Measurements from ENCODE around the gene SNRPD1.
"Not testable (repeated sequence)": the region's sequence is repeated elsewhere in the genome, so short reads cannot be mapped to it uniquely, and the experiment has no call there.

SNRPD1 gene

DNA sequence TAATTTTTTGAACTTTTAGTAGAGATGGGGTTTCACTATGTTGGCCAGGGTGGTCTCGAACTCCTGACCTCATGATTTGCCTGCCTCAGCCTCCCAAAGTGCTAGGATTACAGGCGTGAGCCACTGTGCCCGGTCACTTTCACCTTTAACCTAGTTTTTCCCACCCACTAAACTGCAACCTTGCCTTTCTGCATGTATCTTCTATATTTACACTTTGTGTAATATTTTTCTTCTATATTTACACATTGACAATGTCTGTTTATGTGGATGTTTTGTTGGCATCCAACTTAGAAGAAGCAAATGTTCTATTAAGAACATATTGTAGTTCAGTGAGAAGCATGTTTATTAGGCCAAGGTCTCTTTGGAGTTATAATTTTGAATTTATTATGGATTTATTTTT is 26.7 kb downstream of the SNRPD1 start:
- no peak for DNase-seq

DNA sequence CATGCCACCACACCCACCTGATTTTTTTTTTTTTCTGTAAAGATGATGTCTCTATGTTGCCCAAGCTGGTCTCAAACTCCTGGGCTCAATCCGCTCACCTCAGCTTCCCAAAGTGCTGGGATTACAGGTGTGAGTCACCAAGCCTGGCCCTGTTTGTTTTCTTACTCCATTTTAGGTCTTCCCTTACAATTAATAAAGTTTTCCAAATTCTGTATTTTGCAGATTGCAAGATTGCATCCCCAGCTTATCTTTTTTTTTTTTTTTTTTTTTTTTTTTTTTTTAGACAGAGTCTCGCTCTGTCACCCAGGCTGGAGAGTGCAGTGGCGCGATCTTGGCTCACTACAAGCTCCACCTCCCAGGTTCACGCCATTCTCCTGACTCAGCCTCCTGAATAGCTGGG is 28.3 kb downstream of the SNRPD1 start:
- DNase-seq: not testable (repeated sequence)

DNA sequence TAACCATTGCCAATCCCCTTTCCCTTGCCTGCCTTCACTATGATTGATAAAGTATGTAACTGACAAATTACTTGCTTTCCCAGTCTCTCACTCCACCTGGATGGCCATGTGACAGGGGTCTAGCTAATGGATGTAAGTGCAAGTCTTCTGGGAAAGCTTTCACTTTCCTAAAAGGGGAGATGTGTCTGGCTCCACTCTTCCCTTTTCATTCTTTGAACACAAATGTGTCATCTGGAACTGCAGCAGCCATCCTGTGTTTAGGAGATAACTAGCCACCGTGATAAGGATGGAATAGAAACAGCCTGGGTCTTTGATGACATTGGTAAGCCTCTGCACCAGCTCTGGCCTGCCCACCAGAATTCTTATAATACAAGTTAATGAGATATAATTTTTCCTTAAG is 38.2 kb downstream of the SNRPD1 start:
- no peak for DNase-seq

DNA sequence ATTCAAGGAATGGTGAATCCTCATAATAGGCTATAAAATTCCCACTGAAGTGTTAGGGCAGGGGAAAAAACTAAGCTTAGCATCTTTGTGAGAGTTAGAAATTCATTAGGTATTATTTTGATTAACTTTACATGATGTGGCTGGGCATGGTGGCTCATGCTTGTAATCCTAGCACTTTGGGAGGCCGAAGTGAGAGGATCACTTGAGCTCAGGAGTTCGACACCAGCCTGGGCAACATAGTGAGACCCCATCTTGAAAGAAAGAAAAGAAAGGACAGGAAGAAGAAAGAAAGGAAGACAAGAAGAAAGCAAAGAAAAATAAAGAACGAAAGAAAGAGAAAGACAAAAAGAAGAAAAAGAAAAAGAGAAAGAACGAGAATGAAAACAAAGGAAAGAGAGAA is 40.0 kb downstream of the SNRPD1 start:
- DNase-seq: no peak

DNA sequence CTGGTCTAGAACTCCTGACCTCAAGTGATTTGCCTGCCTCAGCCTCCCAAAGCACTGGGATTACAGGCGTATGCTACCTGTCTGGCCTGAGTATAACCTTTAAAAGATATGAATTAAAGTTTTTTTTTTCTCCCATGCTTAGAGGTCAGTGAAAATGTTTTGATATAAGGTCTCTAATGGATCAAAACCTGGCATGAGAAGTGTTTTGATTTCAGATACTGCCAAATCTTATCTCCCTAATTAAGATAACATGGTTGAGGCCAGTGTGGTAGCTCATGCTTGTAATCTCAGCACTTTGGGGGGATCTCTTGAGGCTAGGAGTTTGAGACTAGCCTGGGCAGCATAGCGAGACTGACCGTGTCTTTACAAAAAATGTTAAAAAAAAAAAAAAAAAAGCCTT is 41.2 kb downstream of the SNRPD1 start:
- no peak for DNase-seq

DNA sequence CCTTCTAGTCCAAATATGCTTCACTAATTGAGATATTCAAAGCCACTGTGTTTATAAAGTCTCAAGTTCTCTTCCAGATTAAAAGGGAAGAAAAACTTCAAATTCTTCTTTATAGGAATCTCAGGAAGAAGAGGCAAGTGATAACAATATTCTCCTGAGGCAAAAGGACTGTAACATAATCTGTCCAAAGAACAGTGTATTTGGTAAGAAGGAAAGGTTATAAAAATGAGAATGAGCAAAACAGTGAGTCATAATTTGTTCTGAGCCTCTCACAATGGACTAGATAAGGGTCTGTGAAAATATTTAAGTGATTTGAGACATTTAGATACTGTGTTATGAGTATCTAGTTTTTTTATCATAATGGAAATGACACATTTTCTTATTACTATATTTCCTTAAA is 44.3 kb downstream of the SNRPD1 start:
- DNase-seq: no peak

DNA sequence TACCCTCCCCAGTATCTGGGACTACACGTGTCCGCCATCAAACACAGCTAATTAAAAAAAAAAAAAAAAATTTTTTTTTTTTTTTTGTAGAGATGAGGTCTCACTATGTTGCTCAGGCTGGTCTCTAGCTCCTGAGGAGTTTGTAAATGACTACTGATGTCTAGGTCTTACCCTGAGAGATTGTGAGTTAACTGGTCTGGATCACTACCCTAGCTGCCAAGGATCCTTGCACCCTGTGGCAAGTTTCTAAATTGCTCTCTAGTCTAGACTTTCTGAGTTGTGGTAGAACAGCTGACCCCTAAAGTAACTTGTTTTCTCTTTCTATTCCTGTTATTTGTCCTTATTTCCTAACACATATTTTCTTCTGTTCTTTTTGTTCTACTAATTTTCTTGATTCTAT is 48.0 kb downstream of the SNRPD1 start:
- DNase-seq: no peak

DNA sequence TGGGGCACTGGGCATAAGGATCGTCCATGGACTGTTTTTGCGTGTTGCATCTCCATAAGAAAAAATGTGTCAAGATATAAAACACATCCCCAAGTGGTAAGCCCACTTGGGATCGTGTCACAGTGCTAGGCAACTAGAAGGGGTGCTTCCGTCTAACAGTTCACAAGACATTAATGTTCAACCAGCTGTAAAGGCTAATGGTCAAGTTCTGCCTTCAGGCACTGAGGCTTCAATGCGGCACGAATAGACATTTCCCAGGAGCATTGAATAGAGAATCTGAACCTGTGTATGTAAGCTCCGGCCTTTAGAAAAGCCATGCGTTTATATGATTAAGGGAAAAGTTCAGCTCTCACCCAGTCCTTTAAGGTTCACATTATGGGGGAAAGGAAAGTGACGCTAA is 50.5 kb downstream of the SNRPD1 start:
- no peak for DNase-seq

DNA sequence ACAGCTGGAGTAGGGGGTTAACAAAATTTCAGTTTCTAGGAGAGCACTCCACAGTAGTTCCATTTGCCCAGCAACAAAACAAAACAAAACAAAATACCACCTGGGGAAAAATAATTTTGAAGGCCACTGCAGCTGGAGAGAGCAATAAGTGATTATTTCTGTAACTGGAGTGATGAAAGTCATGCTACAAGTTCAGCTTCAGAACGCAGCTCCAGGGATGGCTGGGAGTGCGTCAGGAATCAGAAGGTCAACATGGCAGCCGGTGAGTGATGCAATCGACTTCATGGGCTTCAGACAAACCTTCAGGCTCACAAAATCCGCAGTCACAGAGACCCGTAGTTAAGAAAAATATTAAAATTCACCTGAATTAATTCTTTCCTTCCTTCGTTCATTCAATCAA is 51.5 kb downstream of the SNRPD1 start:
- DNase-seq: no peak

DNA sequence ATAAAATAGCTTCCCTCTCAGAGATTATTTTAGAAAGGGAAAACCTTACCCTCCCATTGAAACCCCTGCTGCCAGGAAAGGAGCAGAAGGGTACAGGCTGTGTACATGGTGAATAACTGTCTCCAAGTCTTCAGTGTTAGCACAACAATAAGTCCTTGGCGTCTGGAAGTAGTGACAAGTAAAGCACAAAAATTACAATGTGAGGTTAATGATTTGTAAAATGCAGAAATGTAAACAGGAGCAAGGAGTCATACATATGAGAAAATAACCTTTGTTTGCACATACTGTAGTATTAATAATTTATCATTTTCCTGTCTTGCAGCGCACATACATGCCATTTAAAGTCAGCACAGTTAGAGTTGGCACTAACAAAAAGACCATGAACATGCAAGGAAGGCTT is 52.0 kb downstream of the SNRPD1 start:
- DNase-seq: no peak

DNA sequence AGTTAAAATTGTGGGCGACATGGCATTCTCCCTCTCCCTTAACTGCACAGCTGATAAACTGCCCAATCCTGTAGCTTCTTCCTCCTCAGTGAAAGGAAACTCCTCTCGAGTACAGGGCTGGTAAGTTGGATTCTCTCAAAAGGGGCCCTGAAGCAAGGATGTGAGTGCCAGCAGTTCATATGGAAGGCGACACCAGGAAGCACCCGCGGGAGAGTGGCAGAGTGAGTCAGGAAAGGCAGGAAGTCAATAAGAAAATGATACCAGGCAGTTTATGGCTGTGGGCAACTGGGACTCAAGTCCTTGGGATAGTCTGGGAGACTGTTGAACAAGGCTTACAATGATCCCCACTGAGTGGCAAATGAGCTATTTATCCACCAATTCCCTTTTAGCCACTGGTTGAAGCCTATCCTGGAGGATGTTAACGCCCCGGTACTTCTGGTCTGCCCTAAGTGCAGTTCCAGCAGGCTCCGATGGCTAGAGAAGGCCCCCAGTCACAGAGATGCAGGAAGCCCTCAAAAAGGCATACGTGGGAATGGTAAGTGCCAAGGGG is 57.7 kb downstream of the SNRPD1 start:
- no peak for DNase-seq

DNA sequence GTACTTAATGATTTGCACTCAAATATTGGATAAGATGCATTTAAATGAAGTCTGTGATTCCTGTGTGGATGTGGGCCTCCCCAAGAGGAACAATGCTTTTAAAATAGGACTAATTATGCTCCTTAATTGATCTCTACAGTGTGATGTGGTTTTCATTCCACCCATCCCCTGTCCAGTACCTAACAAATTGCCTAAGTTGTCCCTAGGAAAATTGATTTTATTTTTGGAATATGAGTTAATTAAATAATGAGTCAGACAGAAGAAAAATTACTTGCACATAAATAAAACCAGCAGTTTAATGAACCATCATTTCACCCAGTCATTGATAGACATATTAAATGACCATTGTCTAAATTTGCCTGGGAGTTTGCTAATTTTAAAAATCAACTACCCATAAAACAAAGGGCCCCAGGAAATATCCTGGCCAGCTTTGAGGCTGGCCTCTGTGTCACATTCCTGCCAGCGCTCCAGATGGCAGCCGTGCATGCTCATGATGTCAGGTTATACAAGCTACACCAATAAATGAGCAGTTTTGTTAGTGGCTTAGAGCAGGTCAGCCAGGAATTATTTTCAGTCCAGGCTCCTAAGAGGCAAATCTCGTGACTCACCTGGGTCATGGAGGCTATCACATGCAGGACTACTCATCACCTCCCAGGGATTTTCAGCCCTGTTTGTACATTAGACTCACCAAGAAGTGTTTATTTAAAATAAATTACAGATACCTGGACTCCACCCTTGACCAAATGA is 60.6 kb downstream of the SNRPD1 start:
- no peak for DNase-seq

DNA sequence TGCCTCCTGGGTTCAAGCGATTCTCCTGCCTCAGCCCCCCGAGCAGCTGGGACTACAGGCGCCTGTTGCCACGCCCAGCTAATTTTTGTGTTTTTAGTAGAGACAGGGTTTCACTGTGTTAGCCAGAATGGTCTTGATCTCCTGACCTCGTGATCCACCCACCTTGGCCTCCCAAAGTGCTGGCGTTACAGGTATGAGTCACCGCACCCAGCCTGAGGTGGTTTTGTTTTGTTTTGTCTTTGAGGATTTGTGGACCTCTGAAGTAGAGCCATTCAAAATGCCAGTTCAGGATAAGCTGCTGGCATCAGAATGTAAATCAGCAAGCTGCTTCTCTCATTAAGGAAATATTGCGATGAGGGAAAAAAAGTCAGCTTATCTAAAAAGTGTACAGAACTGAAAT is 63.2 kb downstream of the SNRPD1 start:
- DNase-seq: not testable (repeated sequence)

DNA sequence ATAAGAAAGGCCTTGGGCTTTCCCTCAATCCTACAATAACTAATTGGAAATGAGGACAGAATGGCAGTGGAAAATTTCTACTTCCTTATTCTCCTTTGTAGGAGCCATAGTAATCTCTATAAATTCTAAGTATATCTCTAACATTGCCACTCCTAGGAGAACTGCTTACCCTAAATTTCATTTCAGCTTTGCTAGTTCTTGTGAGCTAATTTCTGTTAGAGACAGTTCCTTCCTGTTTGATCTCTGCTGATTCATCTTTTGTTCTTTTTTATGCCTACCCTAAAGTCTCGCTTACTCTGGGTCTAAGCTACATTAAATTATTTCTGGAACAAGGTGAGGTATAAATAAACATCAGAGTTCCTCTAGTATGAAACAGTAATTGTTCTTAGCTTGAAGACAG is 66.7 kb downstream of the SNRPD1 start:
- no peak for DNase-seq

DNA sequence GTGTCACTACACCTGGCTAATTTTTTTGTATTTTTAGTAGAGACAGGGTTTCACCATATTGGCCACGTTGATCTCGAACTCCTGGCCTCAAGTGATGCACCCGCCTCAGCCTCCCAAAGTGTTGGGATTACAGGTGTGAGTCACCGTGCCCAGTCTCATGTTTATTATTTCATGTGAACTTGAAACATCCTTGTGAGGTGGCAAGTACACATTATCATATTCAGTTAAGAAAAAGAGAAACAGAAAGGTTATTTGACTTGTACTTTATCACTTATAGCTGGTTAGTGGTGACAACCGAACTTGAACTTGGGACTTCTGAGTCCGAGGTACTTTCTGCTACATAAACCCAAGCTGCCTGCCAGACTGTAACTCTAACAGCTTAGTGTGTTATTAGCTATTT is 68.0 kb downstream of the SNRPD1 start:
- DNase-seq: no peak

DNA sequence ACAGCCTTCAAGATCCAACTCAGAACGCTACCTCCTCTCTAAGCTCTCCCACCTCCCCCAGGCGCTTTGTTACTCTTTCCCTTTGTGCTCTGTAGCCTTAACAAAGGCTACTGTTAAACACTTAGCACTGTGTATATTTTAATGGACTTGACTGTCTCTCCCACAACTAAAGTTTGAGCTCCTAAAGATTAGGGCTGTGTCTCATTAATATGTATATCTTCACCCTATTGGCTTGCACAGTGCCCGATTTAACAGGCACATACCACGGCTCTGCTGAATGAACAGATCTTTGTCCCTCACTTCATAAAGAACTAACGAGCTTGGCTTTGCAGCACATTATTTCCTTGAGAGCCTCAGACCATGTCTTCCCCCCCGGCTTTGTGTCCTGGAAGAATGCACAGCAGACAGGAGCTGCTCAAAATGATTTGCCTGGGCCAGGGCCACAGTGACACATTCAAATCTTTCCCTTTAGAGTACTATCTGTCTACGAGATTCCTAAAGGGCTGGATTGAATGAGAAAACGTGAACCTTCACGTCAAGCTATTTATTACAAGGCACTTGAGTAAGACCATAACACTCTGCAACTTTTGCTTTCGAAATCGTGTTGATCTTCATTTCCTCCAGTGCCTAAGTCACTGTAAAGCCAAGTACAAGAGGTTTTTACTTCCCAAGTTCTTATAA is 70.4 kb downstream of the SNRPD1 start:
- DNase-seq: no peak
